Hematopoietic multipotent progenitor cell treated with erythropoietin and hydrocortisone succinate and interleukin-3 and kit ligand, for 8 days (in vitro differentiated cells): Measurements from ENCODE around the gene RPS15.

Experiments used
- DNase-seq: peaks from one replicate; pipeline ENCODE4 v3.0.0-alpha.2; 2015

Gene RPS15

GRCh38 chr19:1489463-1490310, 51.5 kb downstream of the RPS15 start:
- no peak for DNase-seq
